ENCODE results near the gene FAM241A. TPM values are rescaled to one million over a fixed set of nuclear protein-coding genes. Genes with fewer than 3 reads are reported as not detected.

FAM241A gene
- 29.8 and 33.8 TPM in 2 replicates for total RNA-seq

DNA sequence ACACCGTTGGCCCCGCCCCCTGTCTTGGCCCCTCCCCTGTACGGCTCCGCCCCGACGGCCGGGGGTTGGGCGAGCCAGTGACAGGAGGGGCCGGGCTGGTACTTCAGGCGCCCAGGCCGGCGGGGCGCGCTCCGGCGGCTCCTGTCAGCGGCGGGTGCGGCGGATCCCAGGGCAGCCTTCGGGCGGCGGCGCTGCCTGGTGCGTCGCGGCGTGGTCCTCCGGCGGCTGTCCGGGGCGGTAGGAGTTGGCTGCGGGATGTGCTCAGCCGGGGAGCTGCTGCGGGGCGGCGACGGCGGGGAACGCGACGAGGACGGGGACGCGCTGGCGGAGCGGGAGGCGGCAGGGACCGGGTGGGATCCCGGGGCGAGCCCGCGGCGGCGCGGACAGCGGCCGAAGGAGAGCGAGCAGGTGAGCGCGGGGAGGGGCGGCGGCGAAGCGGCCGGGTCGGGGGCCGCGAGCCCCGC lies at the start of gene FAM241A:
FAM241A (plus strand) TSS at position 129 of the 464 bp plus-strand sequence; CDS start at position 256, 127 bp downstream.

DNA sequence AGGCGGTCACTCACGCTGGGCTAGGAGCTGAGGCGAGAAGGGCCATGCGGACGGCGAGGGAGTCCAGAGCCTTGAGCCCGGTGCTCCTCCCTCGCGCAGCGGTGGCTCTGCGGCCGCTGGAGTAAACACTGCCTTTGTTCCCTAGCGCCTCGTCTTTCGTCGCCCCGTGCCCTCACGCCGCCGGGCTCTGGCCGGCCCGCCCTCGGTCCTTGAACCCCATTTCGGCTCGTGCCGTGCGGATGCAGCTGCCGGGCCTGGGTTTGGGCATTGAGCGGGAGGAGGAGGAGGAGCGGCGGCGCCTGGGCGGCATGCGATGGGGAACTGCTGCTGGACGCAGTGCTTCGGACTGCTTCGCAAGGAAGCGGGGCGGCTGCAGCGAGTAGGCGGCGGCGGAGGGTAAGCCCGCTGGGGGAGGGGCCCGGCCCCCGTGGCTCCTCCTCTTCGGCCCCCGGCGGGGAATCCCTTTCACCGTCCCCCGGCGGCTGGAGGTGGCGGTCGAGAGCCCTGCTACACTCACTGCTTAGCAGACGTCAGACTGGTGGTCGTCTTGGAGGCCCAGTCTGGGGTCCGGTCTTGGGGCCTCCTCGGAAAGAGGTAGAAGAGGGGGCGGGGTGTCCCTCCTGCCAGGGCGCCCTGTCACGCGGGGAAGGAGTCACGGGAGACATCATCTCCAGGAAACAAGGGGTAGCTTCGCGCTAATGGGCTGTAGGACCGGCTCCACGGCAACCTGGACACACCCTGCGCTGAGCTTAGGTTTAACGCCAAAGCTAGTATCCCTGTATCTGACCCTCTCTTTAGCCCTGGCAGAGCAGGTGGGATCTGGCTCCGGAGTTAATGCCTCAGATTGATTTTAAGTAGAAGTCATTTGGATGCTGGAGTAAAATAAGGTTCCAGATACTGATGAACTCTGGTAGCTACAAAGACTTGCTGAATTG lies 86.8 kb downstream of the FAM241A start, which contains the start of gene AP1AR:
AP1AR (plus strand) TSS at position 9 of the 935 bp plus-strand sequence; CDS start at position 314, 305 bp downstream.

Other genes with a start within 250 kb of the FAM241A start
- 25.4 and 27.0 TPM in 2 replicates for gene AP1AR, start 86.3 kb downstream of the FAM241A start, total RNA-seq
- gene TIFA, start 140.4 kb downstream of the FAM241A start, total RNA-seq: 15.7 and 28.7 TPM in 2 replicates
- gene ALPK1, start 151.9 kb downstream of the FAM241A start, total RNA-seq: 5.1 and 5.6 TPM in 2 replicates

Measured in mammary microvascular endothelial cell (primary cell).